ENCODE results near the gene MLPH. TPM values are rescaled to one million over a fixed set of nuclear protein-coding genes. Genes with fewer than 3 reads are reported as not detected.
A peak's percentile ranks its signal among the peaks of the same experiment; 100 is the strongest.

The MLPH gene
- total RNA-seq, 1 donor, result 40.6 TPM

- peak; percentile 26 for TF ChIP-seq CTCF (IDR thresholded peaks at IDR 0.05; ENCODE audit: insufficient read depth, low read depth, low read length)
- no peak overlapping the region for H3K4me3 ChIP-seq (ENCODE audit: low read depth, low read length)
- DNase-seq (ENCODE audit: low read depth), result peak; percentile 85
Observed at GRCh38 chr2:237483018-237483731, 3.9 kb upstream of the MLPH start.

- H3K4me3 ChIP-seq (ENCODE audit: low read depth, low read length), result no peak overlapping the region
- peak; percentile 26 for DNase-seq (ENCODE audit: low read depth)
- no peak for TF ChIP-seq CTCF (IDR thresholded peaks at IDR 0.05; ENCODE audit: insufficient read depth, low read depth, low read length)
Observed at GRCh38 chr2:237485304-237485703, 1.7 kb upstream of the MLPH start.

GRCh38 chr2:237485844-237486243 lies 1.2 kb upstream of the MLPH start:
- no peak for TF ChIP-seq CTCF (IDR thresholded peaks at IDR 0.05; ENCODE audit: insufficient read depth, low read depth, low read length)
- peak overlapping the region; percentile 62 for H3K4me3 ChIP-seq (ENCODE audit: low read depth, low read length)
- peak; percentile 24 for DNase-seq (ENCODE audit: low read depth)

GRCh38 chr2:237486334-237486818 lies 675 bp upstream of the MLPH start:
- H3K4me3 ChIP-seq (ENCODE audit: low read depth, low read length), result peak overlapping the region; percentile 62
- no peak for TF ChIP-seq CTCF (IDR thresholded peaks at IDR 0.05; ENCODE audit: insufficient read depth, low read depth, low read length)
- peak; percentile 49 for DNase-seq (ENCODE audit: low read depth)

- no peak for DNase-seq (ENCODE audit: low read depth)
- no peak for TF ChIP-seq CTCF (IDR thresholded peaks at IDR 0.05; ENCODE audit: insufficient read depth, low read depth, low read length)
- peak overlapping the region; percentile 62 for H3K4me3 ChIP-seq (ENCODE audit: low read depth, low read length)
Observed at GRCh38 chr2:237487496-237487895, 445 bp downstream of the MLPH start.

GRCh38 chr2:237488295-237488694 lies 1.2 kb downstream of the MLPH start:
- H3K4me3 ChIP-seq (ENCODE audit: low read depth, low read length), result peak overlapping the region; percentile 62
- no peak for DNase-seq (ENCODE audit: low read depth)
- no peak for TF ChIP-seq CTCF (IDR thresholded peaks at IDR 0.05; ENCODE audit: insufficient read depth, low read depth, low read length)
